ENCODE results near the gene TMEM178B.

Gene TMEM178B

DNA sequence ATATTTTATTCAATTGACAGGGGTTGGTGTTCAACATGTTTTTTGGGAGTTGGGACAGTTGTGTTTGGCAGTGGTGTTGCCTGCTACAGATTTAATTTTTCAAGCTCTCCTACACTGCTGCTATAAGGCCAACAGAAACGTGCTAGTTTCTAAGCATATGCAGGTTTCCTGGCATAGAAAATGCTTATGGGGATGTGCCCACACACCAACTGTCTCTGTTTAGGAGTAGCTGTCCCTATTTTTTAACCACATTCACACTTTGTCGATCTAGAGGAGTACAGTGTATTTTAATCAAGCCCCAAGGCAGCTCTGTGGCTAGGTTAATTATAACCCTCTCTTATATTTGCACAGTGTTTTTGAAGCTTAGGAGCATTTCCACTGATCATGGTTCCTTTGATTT, 28.6 kb downstream of the TMEM178B start:
- Histone ChIP-seq H3F3A (ENCODE audit: control insufficient read depth, insufficient read depth) (no peaks in the 10 kb centered on the region), H3K4me2 (ENCODE audit: low read length) (no peak overlapping the region), H3K4me3 (ENCODE audit: low read length) (no peak overlapping the region), H3K9me3 (ENCODE audit: control insufficient read depth, insufficient read depth, low read length) (no peaks in the 10 kb centered on the region), H4K20me1 (ENCODE audit: control insufficient read depth, insufficient read depth, low read depth, low read length) (no peaks in the 10 kb centered on the region), H3K79me2 (ENCODE audit: control insufficient read depth, low read length) (no peaks in the 10 kb centered on the region), H3K36me3 (ENCODE audit: control insufficient read depth, low read length) (no peaks in the 10 kb centered on the region), H3K27me3 (ENCODE audit: control insufficient read depth, low read length) (no peaks in the 10 kb centered on the region), H3K9me2 (replicated peaks; ENCODE audit: control insufficient read depth, low read length) (no peaks in the 10 kb centered on the region), H3K27ac (ENCODE audit: low read depth, low read length) (no peak overlapping the region), H3K4me1 (ENCODE audit: control insufficient read depth, low read length) (no peaks in the 10 kb centered on the region)
- TF ChIP-seq EZH2phosphoT487 (IDR thresholded peaks at IDR 0.05; ENCODE audit: borderline replicate concordance, low read length): no peak
- TF ChIP-seq, protein P1, sequence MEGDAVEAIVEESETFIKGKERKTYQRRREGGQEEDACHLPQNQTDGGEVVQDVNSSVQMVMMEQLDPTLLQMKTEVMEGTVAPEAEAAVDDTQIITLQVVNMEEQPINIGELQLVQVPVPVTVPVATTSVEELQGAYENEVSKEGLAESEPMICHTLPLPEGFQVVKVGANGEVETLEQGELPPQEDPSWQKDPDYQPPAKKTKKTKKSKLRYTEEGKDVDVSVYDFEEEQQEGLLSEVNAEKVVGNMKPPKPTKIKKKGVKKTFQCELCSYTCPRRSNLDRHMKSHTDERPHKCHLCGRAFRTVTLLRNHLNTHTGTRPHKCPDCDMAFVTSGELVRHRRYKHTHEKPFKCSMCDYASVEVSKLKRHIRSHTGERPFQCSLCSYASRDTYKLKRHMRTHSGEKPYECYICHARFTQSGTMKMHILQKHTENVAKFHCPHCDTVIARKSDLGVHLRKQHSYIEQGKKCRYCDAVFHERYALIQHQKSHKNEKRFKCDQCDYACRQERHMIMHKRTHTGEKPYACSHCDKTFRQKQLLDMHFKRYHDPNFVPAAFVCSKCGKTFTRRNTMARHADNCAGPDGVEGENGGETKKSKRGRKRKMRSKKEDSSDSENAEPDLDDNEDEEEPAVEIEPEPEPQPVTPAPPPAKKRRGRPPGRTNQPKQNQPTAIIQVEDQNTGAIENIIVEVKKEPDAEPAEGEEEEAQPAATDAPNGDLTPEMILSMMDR (IDR thresholded peaks at IDR 0.05; ENCODE audit: low read depth, low read length, poor library complexity, severe bottlenecking): no peak

- Histone ChIP-seq H3K9me3 (ENCODE audit: control insufficient read depth, insufficient read depth, low read length) (no peaks in the 10 kb centered on the region), H3K4me3 (ENCODE audit: low read length) (no peak overlapping the region), H3K4me2 (ENCODE audit: low read length) (no peak overlapping the region), H3K79me2 (ENCODE audit: control insufficient read depth, low read length) (no peaks in the 10 kb centered on the region), H3K9me2 (replicated peaks; ENCODE audit: control insufficient read depth, low read length) (no peaks in the 10 kb centered on the region), H4K20me1 (ENCODE audit: control insufficient read depth, insufficient read depth, low read depth, low read length) (no peaks in the 10 kb centered on the region), H3K36me3 (ENCODE audit: control insufficient read depth, low read length) (no peaks in the 10 kb centered on the region), H3F3A (ENCODE audit: control insufficient read depth, insufficient read depth) (no peaks in the 10 kb centered on the region), H3K27me3 (ENCODE audit: control insufficient read depth, low read length) (no peaks in the 10 kb centered on the region), H3K27ac (ENCODE audit: low read depth, low read length) (no peak overlapping the region), H3K4me1 (ENCODE audit: control insufficient read depth, low read length) (no peaks in the 10 kb centered on the region)
- TF ChIP-seq, protein P1 (IDR thresholded peaks at IDR 0.05; ENCODE audit: low read depth, low read length, poor library complexity, severe bottlenecking): no peak
- no peak for TF ChIP-seq EZH2phosphoT487 (IDR thresholded peaks at IDR 0.05; ENCODE audit: borderline replicate concordance, low read length)
Measured at GRCh38 chr7:141103847-141104429, 30.1 kb downstream of the TMEM178B start.

- Histone ChIP-seq H4K20me1 (ENCODE audit: control insufficient read depth, insufficient read depth, low read depth, low read length) (no peaks in the 10 kb centered on the region), H3K4me3 (ENCODE audit: low read length) (no peak overlapping the region), H3K4me1 (ENCODE audit: control insufficient read depth, low read length) (no peaks in the 10 kb centered on the region), H3K27ac (ENCODE audit: low read depth, low read length) (no peak overlapping the region), H3F3A (ENCODE audit: control insufficient read depth, insufficient read depth) (no peaks in the 10 kb centered on the region), H3K27me3 (ENCODE audit: control insufficient read depth, low read length) (no peaks in the 10 kb centered on the region), H3K9me3 (ENCODE audit: control insufficient read depth, insufficient read depth, low read length) (no peaks in the 10 kb centered on the region), H3K36me3 (ENCODE audit: control insufficient read depth, low read length) (no peaks in the 10 kb centered on the region), H3K79me2 (ENCODE audit: control insufficient read depth, low read length) (no peaks in the 10 kb centered on the region), H3K9me2 (replicated peaks; ENCODE audit: control insufficient read depth, low read length) (no peaks in the 10 kb centered on the region), H3K4me2 (ENCODE audit: low read length) (no peak overlapping the region)
- TF ChIP-seq, protein P1 (IDR thresholded peaks at IDR 0.05; ENCODE audit: low read depth, low read length, poor library complexity, severe bottlenecking): no peak
- TF ChIP-seq EZH2phosphoT487 (IDR thresholded peaks at IDR 0.05; ENCODE audit: borderline replicate concordance, low read length): no peak
Measured at GRCh38 chr7:141113131-141113530, 39.3 kb downstream of the TMEM178B start.

All from DOHH2 (cell line).